ENCODE data around the gene PDLIM1.

PDLIM1 gene

DNA sequence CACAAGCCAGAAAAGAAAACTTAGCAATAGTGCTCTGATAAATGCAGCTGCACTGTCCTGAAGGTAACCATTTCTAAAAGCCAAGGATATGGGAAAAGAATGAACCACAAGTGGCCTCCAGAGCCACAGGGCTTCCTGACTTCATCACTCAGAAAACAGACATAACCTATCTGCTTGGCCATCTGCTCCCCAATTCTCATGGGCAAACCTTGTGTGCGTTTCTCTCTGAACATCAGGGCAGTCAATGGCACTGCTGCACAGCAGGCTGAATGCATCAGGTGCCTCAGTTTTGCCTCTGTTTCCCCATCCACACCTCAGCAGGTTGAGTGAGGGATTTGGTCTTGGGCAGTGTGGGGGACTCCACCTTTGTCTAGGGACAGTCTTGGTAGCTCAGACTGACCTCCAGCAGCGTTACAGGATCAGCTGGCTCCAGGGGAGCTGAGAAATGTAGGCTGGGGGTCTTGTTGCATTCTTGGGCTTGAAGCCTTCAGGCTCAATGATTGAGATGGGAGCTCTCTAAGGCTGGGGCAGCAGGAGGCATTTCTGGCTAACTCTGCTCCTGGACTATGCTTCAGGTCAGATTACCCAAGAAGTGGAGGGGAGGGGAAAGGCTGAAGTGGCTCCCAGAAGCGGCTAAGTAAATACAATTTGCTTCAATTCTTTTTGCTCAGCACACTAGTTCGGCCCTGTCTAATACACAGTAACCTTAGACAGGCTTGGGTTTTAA lies 23.6 kb upstream of the PDLIM1 start:
- no peak for DNase-seq

DNA sequence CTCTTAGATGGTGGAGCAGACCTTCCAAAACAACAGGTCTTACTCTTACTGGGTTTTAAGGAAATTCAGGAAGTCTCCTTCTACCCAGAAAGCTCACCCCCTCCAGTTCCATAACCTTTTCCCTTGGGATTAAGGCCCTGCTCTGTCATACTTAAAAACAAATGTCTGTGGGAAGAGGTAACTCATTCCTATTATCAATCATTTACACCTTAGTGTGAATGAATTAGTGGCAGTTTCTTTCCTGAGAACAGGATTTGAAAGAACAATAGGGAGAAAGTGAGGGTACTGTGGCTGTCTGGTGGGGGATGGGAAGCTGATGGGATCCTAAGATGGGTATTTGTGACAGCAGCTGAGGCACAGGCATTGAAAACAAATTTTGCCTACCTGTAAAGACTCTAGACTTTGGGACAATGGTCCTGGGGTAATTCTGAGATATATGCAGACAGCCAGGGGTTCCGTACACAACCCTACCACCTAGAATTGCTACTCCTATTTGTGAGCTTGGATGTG lies 22.2 kb upstream of the PDLIM1 start:
- no peak for DNase-seq

DNA sequence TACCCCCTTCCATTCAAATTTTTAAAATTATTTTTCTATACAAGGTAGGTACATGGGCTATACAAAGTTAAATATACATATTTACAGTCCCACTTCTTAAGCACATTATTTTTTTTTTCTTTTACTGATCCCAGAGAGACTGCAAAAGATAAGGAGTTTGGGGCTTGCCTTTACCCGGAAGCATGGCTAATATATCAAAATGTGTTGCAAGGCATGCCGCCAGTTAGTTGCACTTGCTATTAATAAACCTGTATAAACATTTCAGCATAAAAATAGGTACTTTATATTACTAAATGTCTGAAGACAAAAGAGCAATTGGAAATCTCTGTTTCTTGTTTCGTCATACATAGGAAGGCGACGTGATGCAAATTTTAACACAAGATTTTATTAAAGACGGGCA lies 21.5 kb upstream of the PDLIM1 start:
- DNase-seq, result no peak

DNA sequence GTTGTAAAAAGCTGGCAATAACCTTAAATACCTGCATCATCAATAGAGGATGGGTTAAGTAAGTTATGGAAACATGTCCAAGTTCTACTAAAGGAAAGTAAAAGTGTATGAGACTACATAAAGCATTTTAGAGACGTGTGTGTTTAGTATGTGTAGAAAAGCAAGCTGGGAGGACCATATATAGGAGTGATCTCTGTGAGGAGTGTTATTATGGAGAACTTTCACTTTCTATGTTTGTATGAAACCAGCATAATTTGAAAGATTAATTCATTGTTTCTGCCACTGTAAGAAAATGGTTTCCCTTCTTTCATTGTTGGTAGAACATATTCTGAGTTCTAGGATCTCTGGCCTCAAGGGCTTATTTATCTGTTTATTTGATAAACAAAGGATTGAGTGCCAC lies 19.2 kb upstream of the PDLIM1 start:
- no peak for DNase-seq

DNA sequence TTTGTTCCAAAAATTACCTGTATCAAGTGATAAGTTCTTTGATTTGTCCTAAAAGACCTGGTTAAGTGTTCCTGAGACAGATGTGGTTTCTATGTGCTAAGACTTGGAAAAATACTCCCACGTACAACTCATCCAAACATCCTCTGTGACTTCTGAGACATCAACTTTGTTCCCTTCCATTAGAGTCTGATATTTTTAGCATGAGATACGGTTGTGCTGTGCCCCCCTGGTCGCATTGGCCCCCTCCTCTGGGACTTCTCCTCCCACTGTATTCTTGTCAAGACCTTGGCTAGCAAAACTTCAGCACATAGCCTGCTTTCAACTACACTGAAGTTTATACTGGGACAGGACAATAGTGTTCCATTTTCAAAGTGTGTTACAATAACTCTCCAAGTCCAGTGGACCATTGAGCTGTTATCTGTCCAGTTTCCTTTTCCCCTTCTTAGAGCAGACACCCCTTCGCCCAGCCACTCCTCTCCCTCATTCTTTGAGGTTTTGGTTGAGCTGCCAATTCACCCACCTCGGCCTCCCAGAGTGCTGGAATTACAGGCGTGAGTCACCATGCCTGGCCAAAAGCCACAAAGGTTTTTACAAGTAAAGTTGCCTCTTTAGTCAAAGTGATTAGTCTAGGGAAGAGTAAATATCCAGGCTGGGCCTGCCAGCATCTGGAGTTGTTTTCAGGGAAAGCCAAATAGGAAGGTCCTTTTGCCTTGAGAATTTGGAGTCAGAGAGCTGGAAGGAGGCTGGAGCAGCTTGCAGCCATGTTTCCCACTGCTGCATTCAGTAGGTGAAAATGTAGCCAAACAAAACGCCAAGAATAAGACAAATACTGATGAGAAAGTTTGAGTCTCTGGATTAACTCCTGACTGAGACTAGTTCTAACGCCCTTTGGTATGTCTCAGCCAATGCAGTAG lies 17.8 kb upstream of the PDLIM1 start:
- DNase-seq, result peak; percentile 100

DNA sequence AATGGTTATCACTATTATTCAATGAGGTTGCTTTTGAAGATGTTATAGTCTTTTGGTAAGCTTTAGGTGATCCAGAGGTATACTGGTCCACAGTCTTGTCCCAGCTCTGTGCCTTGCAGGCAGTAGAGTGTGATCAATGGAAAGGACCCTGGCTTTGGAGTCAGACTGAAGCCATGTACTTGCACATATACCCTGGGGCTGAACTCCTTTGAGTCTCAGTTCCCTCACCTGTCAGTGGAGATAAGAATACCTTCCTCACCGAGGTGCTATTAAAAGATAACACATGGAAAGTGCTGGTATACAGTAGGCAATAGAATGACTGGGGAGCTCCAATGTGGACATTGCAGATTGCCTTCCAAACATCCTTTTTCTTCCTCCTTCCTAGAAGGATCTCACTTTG lies 16.0 kb upstream of the PDLIM1 start:
- no peak for DNase-seq

DNA sequence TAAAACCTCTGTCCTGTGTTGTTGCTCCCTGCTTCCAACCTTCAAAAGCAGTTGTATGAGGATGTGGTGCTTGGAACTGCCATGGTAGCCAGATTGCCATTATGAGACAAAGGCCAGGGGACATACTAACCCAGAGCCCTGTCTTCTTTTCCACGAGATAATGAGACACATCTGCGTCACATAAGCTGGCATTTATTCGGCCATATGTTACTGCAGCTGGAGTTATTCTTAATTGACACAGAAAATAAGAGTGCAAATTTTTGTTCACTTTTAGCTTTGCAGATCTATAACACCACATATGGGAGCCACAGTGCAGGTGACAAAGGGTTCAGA lies 15.5 kb upstream of the PDLIM1 start:
- DNase-seq, result no peak

DNA sequence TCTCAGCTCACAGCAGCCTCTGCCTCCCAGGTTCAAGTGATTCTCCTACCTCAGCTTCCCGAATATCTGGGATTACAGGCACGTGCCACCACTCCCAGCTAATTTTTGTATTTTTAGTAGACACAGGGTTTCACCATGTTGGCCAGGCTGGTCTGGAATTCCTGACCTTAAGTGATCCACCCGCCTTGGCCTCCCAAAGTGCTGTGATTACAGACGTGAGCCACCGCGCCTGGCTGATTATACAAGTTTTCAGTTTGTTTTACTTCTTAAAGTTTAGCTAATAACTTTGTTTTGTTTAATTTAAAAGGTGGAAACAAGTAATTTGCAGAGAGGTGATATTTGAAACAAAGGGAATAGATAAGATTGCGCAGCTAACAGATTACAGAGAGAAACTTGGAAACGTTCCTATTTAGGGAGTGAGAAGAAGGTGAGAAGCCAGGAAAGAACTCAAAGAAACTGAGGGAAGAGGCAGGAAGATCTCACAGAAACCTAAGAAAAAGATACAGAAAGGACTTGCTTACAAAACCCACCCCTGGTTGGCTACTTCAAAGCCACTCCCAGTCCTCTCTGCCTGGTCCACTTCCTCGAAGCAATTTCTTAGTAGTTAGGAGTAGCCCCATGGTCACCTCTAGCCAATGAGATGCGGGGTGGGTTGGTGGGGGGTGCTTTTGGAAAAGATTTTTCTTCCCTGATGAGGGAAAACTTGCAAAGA lies 15.0 kb upstream of the PDLIM1 start:
- no peak for DNase-seq

DNA sequence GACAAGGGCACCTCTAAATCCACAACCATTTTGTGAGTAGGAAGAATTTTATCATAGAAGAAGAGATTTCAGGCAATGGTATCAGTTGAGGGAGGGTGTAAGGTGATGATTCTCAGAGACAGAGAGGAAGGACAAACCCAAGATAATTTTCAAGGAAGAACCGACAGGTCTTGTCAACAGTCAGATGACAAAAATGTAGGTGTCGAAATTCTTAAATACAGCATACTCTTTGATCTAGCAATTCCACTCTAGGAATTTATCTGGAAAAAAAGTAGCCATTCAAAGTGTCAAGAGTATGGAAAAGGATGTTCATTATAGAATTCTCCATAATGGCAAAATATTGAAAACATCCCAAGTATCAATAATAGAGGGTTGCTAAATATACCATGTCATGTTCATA lies 14.2 kb upstream of the PDLIM1 start:
- no peak for DNase-seq

DNA sequence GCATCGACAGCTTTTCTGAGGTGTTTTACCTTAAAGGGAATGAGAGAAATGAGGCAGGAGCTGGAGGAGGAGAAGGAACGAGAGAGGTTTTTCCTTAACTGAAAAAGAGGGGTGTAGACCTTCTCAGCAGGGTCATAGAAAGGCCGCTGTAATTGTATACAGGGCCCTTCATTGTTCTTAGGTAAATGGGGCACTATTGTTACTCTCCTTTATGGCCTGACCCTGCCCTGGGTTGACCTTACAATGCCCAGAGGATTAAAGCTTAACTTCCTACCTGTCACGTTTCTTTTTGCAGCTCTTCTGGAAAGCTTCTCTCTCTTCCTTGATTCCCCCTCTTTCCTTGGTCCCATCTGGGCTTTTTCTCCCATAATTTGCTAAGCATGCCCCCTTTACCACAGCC lies 13.7 kb upstream of the PDLIM1 start:
- DNase-seq, result no peak

DNA sequence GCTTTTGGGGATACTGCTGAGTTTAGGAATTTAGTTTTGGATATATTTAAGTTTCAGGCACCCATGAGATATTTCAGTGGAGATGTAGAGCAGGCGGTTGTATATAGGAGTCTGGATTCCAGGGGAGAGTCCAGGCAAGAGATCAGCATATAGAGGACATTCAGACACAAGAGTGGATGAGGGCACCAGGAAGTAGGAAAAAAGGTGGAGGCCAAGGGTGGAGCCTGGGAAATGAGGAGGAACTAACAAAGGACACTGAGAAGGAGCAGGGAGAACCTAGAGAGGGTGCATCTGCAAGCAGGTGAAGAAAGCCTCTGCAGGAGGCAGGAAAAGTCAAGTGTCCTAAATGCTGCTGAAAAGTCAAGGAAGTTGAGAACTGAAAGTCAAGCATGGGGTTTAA lies 13.1 kb upstream of the PDLIM1 start:
- DNase-seq, result no peak

DNA sequence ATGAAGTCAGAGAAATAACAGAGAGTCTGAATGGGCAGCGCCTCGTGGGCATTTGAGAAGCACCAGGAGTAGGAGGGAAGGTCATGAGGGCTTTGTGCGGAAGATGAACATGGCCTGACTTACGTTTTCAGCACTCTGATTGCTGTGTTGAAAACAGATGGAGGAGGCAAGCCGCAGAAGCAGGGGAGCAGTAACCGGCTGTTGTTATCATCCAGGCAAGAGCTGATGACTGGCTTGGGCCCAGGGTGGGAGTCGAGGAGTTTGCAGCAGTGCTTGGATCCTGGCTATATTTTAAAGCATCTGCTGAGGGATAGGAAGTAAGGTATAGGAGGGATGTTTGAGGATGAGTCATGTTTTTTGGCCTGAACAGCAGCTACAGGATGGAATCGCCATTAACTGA lies 12.7 kb upstream of the PDLIM1 start:
- peak; percentile 75 for DNase-seq

DNA sequence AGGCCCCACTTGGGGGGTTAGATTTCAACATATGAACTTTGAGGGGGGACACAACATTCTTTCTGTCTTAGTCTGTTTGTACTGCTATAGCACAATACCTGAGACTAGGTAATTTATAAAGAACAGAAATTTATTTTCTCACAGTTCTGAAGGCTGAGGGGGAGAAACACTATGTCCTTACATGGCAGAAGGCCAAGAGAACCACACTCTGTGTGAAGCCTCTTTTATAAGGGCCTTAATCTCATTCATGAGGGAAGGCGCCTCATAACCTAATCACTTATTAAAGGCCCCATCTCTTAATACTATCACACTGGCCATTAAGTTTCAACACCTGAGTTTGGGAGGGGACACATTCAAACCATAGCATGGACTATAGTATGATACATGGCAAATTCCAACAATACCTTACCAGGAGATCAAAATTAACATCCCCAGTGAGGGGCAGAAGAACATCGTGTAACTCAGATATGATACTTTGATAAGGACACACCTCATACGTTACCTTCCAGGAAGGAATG lies 9.3 kb upstream of the PDLIM1 start:
- DNase-seq, result no peak

DNA sequence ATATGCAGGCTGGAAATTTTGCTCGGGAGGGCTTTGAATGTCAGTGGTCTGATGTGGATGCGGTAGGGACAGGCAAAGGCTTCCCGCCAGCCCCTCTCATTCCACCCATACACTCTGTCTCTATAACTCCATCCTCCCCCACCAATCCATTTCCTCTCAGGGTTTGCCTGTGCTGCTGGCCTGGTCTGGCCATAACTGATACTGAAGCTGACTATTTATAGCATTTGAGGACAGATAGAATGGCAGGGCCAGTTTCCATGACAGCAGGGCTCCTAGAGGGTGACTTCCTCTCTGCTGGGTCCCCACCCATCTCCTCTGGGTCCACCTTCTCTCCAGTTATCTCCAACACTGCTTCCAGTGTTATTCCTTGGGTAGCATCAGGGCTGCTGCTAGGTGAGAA lies 6.6 kb upstream of the PDLIM1 start:
- no peak for DNase-seq

DNA sequence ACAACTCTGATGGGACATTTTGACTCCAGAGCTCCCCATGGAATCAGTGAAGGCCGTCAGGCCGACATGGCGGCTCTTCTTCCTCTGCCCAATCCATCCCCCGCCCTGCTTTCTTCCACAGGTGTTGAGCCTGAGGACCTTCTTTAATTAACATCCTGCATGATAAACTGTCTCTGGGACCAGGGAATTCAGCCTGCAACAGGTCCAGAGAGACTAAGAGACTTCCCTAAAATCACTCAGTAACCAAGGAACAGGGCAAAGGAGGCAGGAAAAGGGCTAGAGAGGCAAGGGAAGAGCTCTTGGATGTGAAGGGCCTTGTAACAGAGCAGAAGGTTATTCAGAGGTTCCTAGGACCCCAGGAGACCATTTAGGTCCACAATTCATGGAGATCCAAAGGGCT lies 6.0 kb upstream of the PDLIM1 start:
- no peak for DNase-seq

DNA sequence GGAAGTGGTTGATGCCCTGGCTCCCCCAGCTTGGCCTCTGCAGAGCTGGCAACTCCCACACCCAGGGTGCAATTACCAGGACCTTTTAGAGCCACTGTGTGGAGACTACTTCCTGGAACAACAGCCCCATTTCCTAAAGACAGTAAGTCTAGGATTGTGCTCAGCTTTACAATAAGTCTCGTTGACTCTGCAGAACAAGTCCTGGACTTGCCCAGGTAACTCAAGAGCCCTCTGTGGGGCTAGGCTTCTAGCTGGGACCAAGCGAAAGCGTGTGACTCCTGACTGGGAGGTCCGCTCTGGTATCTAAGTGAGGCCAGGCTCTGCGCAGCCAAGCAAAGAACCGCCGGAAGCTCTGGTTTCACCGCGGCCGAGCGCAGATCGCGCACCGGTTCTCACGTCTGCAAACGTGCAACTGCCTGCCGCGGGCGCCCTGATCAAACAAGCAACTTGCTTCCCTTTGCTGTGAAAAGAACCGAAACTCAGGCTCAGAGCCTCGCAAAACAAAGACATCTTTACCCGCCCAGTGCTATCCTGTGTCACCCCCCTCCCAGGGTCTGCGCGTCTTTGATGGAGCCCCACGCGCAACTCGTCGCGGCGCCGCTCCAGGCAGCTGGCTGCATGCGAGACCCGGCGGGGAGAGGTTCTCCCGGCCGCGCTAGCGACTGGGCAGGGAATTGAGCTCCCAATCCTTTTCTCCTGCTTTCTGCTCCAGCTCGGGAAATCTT lies 4.4 kb upstream of the PDLIM1 start:
- DNase-seq, result peak; percentile 42

DNA sequence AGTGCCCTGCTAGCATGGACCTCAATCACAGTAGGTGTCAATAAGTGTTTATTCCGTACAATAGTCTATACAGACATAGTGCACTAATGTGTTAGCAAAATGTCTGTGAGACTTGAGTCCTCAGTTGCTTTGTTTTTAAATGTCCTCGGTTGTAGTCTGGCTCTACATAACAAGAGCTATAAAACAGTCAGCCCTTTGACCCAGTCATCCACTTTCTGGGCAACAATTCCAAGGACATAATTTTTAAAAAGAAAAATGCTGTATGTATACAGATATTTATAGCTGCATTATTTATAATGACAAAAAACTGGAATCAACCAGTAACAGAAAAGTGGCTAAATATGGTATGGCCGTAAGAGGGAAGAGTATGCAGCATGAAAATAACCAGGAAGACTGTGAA lies 2.8 kb upstream of the PDLIM1 start:
- DNase-seq, result no peak

DNA sequence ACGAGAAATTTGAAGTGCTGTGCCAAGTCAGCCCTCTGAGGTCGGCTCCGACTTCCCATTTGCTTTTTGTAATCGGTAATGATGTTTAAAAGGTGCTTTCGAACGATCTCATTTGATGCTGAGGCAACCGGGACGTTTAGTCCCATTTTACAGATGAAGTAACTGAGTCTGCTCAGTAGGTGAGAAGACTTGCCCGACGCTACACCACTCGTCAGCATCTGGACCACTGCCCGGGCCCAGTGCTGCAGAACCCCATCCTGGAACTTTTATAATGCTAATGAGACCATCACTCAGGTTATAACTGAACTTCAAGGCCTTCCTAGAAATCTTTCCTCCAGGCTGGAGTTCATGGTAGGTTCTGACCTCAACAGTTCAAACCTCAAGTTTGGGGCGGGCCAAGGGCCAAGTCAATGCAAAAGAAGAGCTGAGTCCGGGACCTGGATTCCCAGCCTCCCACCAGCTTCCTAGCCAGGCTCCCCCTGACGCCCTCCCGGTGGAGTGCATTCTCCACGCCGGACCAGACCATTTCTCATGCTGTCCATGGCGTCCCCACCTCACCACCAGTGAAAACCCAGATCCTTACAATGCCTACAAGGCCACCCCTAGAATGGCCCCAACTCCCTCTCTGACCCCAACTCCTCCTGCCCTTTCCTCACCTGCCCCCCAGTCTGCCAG lies 699 bp upstream of the PDLIM1 start:
- no peak for DNase-seq

DNA sequence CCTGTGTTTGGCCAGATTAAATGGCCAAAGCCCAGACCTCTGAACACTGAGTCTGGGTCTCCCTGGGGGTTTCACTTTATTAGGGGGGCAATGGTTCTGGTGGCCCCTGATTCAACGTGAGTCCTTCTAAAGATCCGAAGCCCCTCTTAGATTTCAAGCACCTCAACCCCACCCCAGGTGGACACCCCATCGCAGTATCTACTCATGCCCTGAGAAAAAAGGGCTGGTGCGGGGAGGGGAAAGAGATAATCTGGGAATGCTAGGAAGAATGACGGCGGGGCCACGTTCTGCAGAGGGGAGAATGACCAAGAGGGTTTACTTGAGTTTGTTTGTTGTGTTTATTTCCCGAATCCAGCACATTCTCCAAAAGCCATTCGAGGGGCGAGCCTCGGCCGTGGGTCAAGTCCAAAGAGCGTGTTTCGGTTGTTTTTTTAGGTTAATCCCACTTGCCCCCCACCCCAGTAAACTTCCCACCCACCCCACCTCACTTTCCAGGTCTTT lies 832 bp downstream of the PDLIM1 start:
- DNase-seq, result no peak

DNA sequence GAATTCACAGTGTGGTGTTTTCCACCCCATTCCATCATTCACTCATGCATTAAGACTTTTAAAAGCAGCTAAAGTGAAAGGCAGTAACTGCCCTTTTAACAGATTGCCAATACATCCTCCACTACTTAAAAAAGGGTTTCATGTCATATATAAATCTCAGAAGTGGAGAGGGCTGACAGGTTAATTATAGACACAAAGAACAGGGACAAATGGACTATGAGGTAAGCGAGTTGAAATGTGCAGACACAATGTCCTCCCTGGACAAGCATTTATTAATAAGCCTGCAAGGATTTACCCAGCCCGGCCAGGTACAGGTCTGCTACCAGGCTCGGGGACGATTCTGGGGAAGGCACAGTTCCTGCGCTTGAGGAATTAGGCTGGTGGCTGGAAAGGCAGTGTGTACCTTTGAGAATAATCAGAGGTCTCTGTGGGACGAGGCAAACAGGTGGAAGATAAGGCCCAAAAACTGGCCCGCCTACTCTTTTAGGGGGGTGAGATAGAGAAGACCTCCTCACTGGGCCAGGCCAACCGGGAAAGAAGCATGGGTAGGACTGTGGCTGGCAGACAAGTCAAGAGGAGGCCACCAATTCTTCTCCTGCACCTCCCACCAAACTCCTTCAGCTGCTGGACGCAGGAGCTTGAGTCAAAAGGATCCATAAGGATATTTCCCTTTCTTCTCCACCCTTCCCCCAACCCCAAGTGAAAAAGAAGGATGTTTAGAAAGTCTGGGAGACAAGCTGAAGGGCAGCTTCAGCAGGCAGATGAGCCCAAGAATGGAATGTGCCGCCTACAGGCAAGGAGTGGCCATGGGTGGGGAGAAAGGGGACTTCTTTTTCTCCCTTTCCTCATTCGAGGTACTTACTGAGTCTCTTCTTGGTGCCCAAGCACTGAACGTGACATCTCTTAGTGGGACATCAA lies 1.5 kb downstream of the PDLIM1 start:
- DNase-seq, result no peak

DNA sequence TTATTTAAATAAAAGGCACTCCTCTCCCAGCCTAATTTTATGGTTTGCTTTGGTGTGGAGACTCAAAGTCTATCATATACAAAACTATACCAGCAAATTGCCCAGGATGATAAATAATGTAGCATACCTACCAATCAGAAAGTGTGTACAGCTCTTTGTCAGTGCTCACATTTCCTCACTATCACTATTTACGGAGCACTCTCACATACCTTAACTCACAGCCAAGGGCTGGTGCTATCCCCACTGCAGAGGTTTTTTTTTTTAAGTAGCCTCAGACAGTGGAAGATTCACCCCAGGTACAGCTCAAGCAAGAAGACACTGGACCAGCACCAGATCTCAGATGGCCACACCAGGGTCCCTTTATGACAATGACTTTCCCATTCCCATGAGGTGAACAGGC lies 2.5 kb downstream of the PDLIM1 start:
- DNase-seq, result no peak

All from fibroblast of skin of abdomen (primary cell).